MCF 10A (cell line): Measurements from ENCODE around the gene CENATAC. TPM values are rescaled to one million over a fixed set of nuclear protein-coding genes. Genes with fewer than 3 reads are reported as not detected.
"Not testable (repeated sequence)": the region's sequence is repeated elsewhere in the genome, so short reads cannot be mapped to it uniquely, and the experiment has no call there.

ENCODE experiments used
- BruUV-seq: library from RNA; stranded (reverse); fragments of 400-500 nt; replicated peaks from 2 replicates; lab custom pipeline; 2021; lab: Mats Ljungman, UMichigan
- CTCF ChIA-PET: fragments of 300-600 bp; sonication (Branson Sonifier 250); formaldehyde crosslinking; extraction: SDS; loops from one replicate; lab custom pipeline; 2021; ENCODE audit warnings: antibody characterized with exemption, inconsistent platforms; lab: Yijun Ruan, JAX
- POLR2A ChIA-PET: fragments of 300-600, 350-650 bp; sonication (Branson Sonifier 250); formaldehyde crosslinking; extraction: SDS; loops from one replicate; lab custom pipeline; 2020; ENCODE audit warnings: antibody characterized with exemption, inconsistent platforms; lab: Yijun Ruan, JAX
- DNase-seq: peaks from one replicate; pipeline ENCODE4 v3.0.0-alpha.2; 2018; ENCODE audit not compliant: unreplicated experiment
- H3K27ac Mint-ChIP-seq: one replicate; pipeline ENCODE4 v1.8.0; 2022; ENCODE audit warnings: mild to moderate bottlenecking, low read depth, mixed read lengths; ENCODE audit not compliant: unreplicated experiment
- H3K27me3 Mint-ChIP-seq: one replicate; pipeline ENCODE4 v1.8.0; 2022; ENCODE audit warnings: mixed read lengths; ENCODE audit not compliant: insufficient read depth, unreplicated experiment
- H3K36me3 Mint-ChIP-seq: one replicate; pipeline ENCODE4 v1.8.0; 2022; ENCODE audit warnings: mild to moderate bottlenecking, moderate library complexity, mixed read lengths; ENCODE audit not compliant: insufficient read depth, unreplicated experiment
- H3K4me1 Mint-ChIP-seq: one replicate; pipeline ENCODE4 v1.8.0; 2022; ENCODE audit warnings: mixed read lengths; ENCODE audit not compliant: insufficient read depth, unreplicated experiment
- H3K4me3 Mint-ChIP-seq: one replicate; pipeline ENCODE4 v1.8.0; 2022; ENCODE audit warnings: mild to moderate bottlenecking, moderate library complexity, mixed read lengths; ENCODE audit not compliant: unreplicated experiment
- H3K9me3 Mint-ChIP-seq: one replicate; pipeline ENCODE4 v1.8.0; 2022; ENCODE audit warnings: mixed read lengths; ENCODE audit not compliant: unreplicated experiment
- intact Hi-C: fragments of 100-400 bp; cut with micrococcal nuclease; formaldehyde crosslinking; loops from 2 replicates; pipeline ENCODE4 v1.14.1; 2022
- total RNA-seq: library from RNA; stranded (reverse); gene quantifications from 2 replicates; pipeline ENCODE4 v1.2.3, GENCODE V29; 2022
- TF ChIP-seq, protein P1 (sequence below): fragments of 200-600 bp; IDR thresholded peaks from one replicate; pipeline ENCODE4 v1.8.0; 2022; ENCODE audit warnings: antibody characterized with exemption, mild to moderate bottlenecking; ENCODE audit not compliant: unreplicated experiment

Gene CENATAC
- total RNA-seq, 1 experiment from 2014 or later: 49.0 TPM

DNA sequence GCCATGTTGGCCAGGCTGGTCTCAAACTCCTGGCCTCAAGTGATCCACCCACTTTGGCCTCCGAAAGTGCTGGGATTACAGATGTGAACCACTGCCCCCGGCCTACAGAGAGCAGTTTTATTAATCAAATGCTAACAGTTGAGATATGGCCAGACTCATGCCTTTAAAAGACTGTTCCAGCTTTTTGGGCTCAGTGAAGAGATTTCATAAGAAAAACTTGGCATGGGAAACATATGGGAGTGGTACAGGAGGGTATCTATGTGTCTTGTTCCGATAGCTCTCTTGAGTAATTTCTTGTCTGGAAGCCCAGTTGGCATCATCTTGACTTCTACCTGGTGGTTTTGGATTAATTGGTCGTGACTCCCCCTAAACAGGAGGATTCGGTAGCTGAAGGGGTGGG is 40.9 kb downstream of the CENATAC start:
- DNase-seq: no peak
- Mint-ChIP-seq H3K4me3 (no peak overlapping the region), H3K27me3 (no peaks in the 10 kb centered on the region), H3K4me1 (no peaks in the 10 kb centered on the region), H3K36me3 (peaks cover 4% of the 10 kb centered on the region), H3K27ac (no peak overlapping the region), H3K9me3 (no peaks in the 10 kb centered on the region)
- BruUV-seq: no TSS peak
- POLR2A ChIA-PET: interaction anchor here (0.7 to 1.1 kb wide), 2 partner anchors 36 to 156 kb away, joined by 3 read pairs; no protein-coding TSS in a partner anchor
- intact Hi-C loops: no loop called here
- TF ChIP-seq, protein P1, sequence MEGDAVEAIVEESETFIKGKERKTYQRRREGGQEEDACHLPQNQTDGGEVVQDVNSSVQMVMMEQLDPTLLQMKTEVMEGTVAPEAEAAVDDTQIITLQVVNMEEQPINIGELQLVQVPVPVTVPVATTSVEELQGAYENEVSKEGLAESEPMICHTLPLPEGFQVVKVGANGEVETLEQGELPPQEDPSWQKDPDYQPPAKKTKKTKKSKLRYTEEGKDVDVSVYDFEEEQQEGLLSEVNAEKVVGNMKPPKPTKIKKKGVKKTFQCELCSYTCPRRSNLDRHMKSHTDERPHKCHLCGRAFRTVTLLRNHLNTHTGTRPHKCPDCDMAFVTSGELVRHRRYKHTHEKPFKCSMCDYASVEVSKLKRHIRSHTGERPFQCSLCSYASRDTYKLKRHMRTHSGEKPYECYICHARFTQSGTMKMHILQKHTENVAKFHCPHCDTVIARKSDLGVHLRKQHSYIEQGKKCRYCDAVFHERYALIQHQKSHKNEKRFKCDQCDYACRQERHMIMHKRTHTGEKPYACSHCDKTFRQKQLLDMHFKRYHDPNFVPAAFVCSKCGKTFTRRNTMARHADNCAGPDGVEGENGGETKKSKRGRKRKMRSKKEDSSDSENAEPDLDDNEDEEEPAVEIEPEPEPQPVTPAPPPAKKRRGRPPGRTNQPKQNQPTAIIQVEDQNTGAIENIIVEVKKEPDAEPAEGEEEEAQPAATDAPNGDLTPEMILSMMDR: no peak
- CTCF ChIA-PET: no interaction called here

GRCh38 chr11:119039471-119039870 is 41.5 kb downstream of the CENATAC start:
- POLR2A ChIA-PET: interaction anchor here (0.6 to 1.1 kb wide), 2 partner anchors 56 to 155 kb away, joined by 3 to 4 read pairs; a partner anchor contains a TSS
- intact Hi-C loops, H3K27me3 Mint-ChIP-seq, H3K9me3 Mint-ChIP-seq, DNase-seq, BruUV-seq, H3K36me3 Mint-ChIP-seq, H3K27ac Mint-ChIP-seq, H3K4me3 Mint-ChIP-seq, CTCF ChIA-PET, H3K4me1 Mint-ChIP-seq: not testable (repeated sequence)

- no peaks in the 10 kb centered on the region for H3K4me1 Mint-ChIP-seq
- ChIA-PET CTCF (interaction anchor here (0.7 to 2.5 kb wide), 4 partner anchors 10 to 611 kb away, joined by 3 to 10 read pairs (median 4); partner anchors contain the start of gene TRAPPC4), POLR2A (interaction anchor here (0.9 to 1.7 kb wide), 3 partner anchors 15 to 154 kb away, joined by 3 to 4 read pairs (median 3); partner anchors contain the start of gene CENATAC)
- BruUV-seq: no TSS peak
- H3K36me3 Mint-ChIP-seq: peaks cover 34% of the 10 kb centered on the region
- H3K27me3 Mint-ChIP-seq: no peaks in the 10 kb centered on the region
- no peak overlapping the region for H3K27ac Mint-ChIP-seq
- no peak for DNase-seq
- no peak overlapping the region for H3K4me3 Mint-ChIP-seq
- no peaks in the 10 kb centered on the region for H3K9me3 Mint-ChIP-seq
- intact Hi-C loops: no loop called here
- TF ChIP-seq, protein P1: no peak
Measured at GRCh38 chr11:119041821-119042514, 44.0 kb downstream of the CENATAC start.

- intact Hi-C loops: no loop called here
- Mint-ChIP-seq H3K27me3 (no peaks in the 10 kb centered on the region), H3K27ac (no peak overlapping the region), H3K4me1 (no peaks in the 10 kb centered on the region), H3K36me3 (peaks cover 42% of the 10 kb centered on the region), H3K4me3 (no peak overlapping the region), H3K9me3 (no peaks in the 10 kb centered on the region)
- no peak for DNase-seq
- POLR2A ChIA-PET: interaction anchor here (1.7 kb wide), 1 partner anchor 14 kb away, joined by 4 read pairs; no protein-coding TSS in a partner anchor
- CTCF ChIA-PET: interaction anchor here (0.6 to 2.5 kb wide), 4 partner anchors 11 to 154 kb away, joined by 3 to 10 read pairs (median 4); partner anchors contain the start of genes HYOU1 and TRAPPC4
- no TSS peak for BruUV-seq
- TF ChIP-seq, protein P1: no peak
Measured at GRCh38 chr11:119042927-119043326, 45.0 kb downstream of the CENATAC start.
